Lung microvascular endothelial cell (primary cell): Measurements from ENCODE around the gene SLC6A3. TPM values are rescaled to one million over a fixed set of nuclear protein-coding genes. Genes with fewer than 3 reads are reported as not detected.
"Not testable (repeated sequence)": the region's sequence is repeated elsewhere in the genome, so short reads cannot be mapped to it uniquely, and the experiment has no call there.

Source experiments
- DNase-seq, 2 donors: peaks; one replicate each; pipeline versions ENCODE4 v3.0.0 to v3.0.0-alpha.2; 2010; ENCODE audit warnings: low read depth in 2 of 2
- total RNA-seq: library from RNA; depleted of rRNA; stranded (reverse); fragments of >200 nt; gene quantifications from 2 replicates; pipeline ENCODE4 v1.2.1, GENCODE V29; 2014

Gene SLC6A3
- total RNA-seq, 1 donor from 2014 or later: not detected

- DNase-seq: no peak
These were observed 69.1 kb downstream of the SLC6A3 start for GRCh38 chr5:1375871-1376810.

GRCh38 chr5:1374679-1375055 is 70.6 kb downstream of the SLC6A3 start:
- DNase-seq: no peak

GRCh38 chr5:1374030-1374678 is 71.1 kb downstream of the SLC6A3 start:
- no peak for DNase-seq

GRCh38 chr5:1371972-1372342 is 73.3 kb downstream of the SLC6A3 start:
- not testable (repeated sequence) for DNase-seq

- DNase-seq: no peak
These were observed 73.8 kb downstream of the SLC6A3 start for GRCh38 chr5:1371218-1371971.

- no peak for DNase-seq
These were observed 75.2 kb downstream of the SLC6A3 start for GRCh38 chr5:1370006-1370405.

- no peak for DNase-seq
These were observed 76.5 kb downstream of the SLC6A3 start for GRCh38 chr5:1368756-1369155.

GRCh38 chr5:1368236-1368635 is 77.0 kb downstream of the SLC6A3 start:
- no peak for DNase-seq

GRCh38 chr5:1367149-1367548 is 78.1 kb downstream of the SLC6A3 start:
- DNase-seq: no peak

- DNase-seq: no peak
These were observed 78.7 kb downstream of the SLC6A3 start for GRCh38 chr5:1366514-1366913.

- no peak for DNase-seq
These were observed 81.0 kb downstream of the SLC6A3 start for GRCh38 chr5:1364211-1364610.

- peak in 1 of 2 donors; percentile 71 for DNase-seq
These were observed 81.7 kb downstream of the SLC6A3 start for GRCh38 chr5:1363581-1363980.

- no peak for DNase-seq
These were observed 82.1 kb downstream of the SLC6A3 start for GRCh38 chr5:1363160-1363559.

GRCh38 chr5:1362242-1363015 is 82.8 kb downstream of the SLC6A3 start:
- no peak for DNase-seq

GRCh38 chr5:1360861-1361260 is 84.4 kb downstream of the SLC6A3 start:
- DNase-seq: no peak

- not testable (repeated sequence) for DNase-seq
These were observed 84.9 kb downstream of the SLC6A3 start for GRCh38 chr5:1360367-1360766.

GRCh38 chr5:1359713-1360112 is 85.5 kb downstream of the SLC6A3 start:
- no peak for DNase-seq

- no peak for DNase-seq
These were observed 86.1 kb downstream of the SLC6A3 start for GRCh38 chr5:1359031-1359645.

GRCh38 chr5:1358726-1359025 is 86.6 kb downstream of the SLC6A3 start:
- no peak for DNase-seq

GRCh38 chr5:1357946-1358725 is 87.1 kb downstream of the SLC6A3 start:
- no peak for DNase-seq
